GM12878 (cell line): Measurements from ENCODE around the gene C11orf97. TPM values are rescaled to one million over a fixed set of nuclear protein-coding genes. Genes with fewer than 3 reads are reported as not detected.

ENCODE experiments used
- ATAC-seq: fragments of 200-7000 bp; cut with Tn5 transposase; 3 replicates; pipeline ENCODE4 v1.9.1; 2020; ENCODE audit warnings: mild to moderate bottlenecking, moderate library complexity
- BruUV-seq: library from RNA; stranded (reverse); fragments of 400-500 nt; replicated peaks from 2 replicates; lab custom pipeline; 2021; lab: Mats Ljungman, UMichigan
- CTCF ChIA-PET: fragments of 300-600 bp; sonication (Branson Sonifier 250); formaldehyde crosslinking; extraction: SDS; loops from one replicate; lab custom pipeline; 2021; ENCODE audit warnings: inconsistent platforms; lab: Yijun Ruan, JAX
- POLR2A ChIA-PET: fragments of 350-600 bp; formaldehyde crosslinking; extraction: SDS; loops from one replicate; lab custom pipeline; 2021; ENCODE audit warnings: inconsistent platforms; lab: Charles Lee
- RAD21 ChIA-PET: fragments of 300-600 bp; sonication (Branson Sonifier 250); formaldehyde crosslinking; loops from one replicate; lab custom pipeline; 2023; ENCODE audit warnings: antibody characterized with exemption; ENCODE audit not compliant: unreplicated experiment; lab: Charles Lee
- SMC1A ChIA-PET: fragments of 300-600 bp; sonication (Branson Sonifier 250); formaldehyde crosslinking; loops from one replicate; lab custom pipeline; 2023; ENCODE audit not compliant: unreplicated experiment, uncharacterized antibody; lab: Charles Lee
- DNase-seq: peaks from one replicate; pipeline ENCODE4 v3.0.0-alpha.2; 2011; ENCODE audit warnings: low read depth, low spot score
- FAIRE-seq: peaks from 3 replicates; lab custom pipeline; 2011; peaks lifted over from hg19 to GRCh38; lab: Jason Lieb, UNC
- H2AFZ ChIP-seq: 2 replicates; pipeline ENCODE4 v1.6.0; 2011; ENCODE audit warnings: low read depth, low read length, control low read depth; ENCODE audit not compliant: control insufficient read depth
- H3K27ac ChIP-seq: 2 replicates; pipeline ENCODE4 v1.5.1; 2011; ENCODE audit warnings: control low read depth; ENCODE audit not compliant: control insufficient read depth, insufficient read depth
- H3K27me3 ChIP-seq, 2 experiments: replicated peaks in 1 of 2; 2 replicates each; pipeline versions ENCODE4 v1.6.0 to v1.6.1; 2011; ENCODE audit warnings: low read length in 1 of 2; ENCODE audit not compliant: control insufficient read depth in 2 of 2, insufficient read depth in 2 of 2
- H3K36me3 ChIP-seq, 2 experiments: 2 replicates each; pipeline ENCODE4 v1.5.1; 2011; ENCODE audit warnings: low read length in 1 of 2; ENCODE audit not compliant: control insufficient read depth in 2 of 2, insufficient read depth in 2 of 2
- H3K4me1 ChIP-seq: 2 replicates; pipeline ENCODE4 v1.6.1; 2011; ENCODE audit warnings: mild to moderate bottlenecking, low read length, moderate library complexity, mixed read lengths; ENCODE audit not compliant: control insufficient read depth, insufficient read depth
- H3K4me2 ChIP-seq: 2 replicates; pipeline ENCODE4 v1.6.0; 2011; ENCODE audit warnings: control low read depth; ENCODE audit not compliant: control insufficient read depth, insufficient read depth
- H3K4me3 ChIP-seq: fragments of 200-600 bp; sonication (generic); 2 replicates; pipeline ENCODE4 v1.5.1; 2016
- H3K79me2 ChIP-seq: 2 replicates; pipeline ENCODE4 v1.6.0; 2011; ENCODE audit warnings: low read length; ENCODE audit not compliant: control insufficient read depth, insufficient read depth
- H3K9ac ChIP-seq: 2 replicates; pipeline ENCODE4 v1.8.0; 2011; ENCODE audit warnings: low read length, control low read depth, mixed read lengths; ENCODE audit not compliant: control insufficient read depth, insufficient read depth
- H3K9me3 ChIP-seq: replicated peaks from 3 replicates; pipeline ENCODE4 v1.5.1; 2011; ENCODE audit warnings: mild to moderate bottlenecking, low read length; ENCODE audit not compliant: control insufficient read depth, insufficient read depth
- H4K20me1 ChIP-seq: 2 replicates; pipeline ENCODE4 v1.6.0; 2011; ENCODE audit not compliant: control insufficient read depth, insufficient read depth
- BCL3 ChIP-seq: IDR thresholded peaks from 2 replicates; pipeline ENCODE4 v1.6.1; 2011; ENCODE audit warnings: borderline replicate concordance, low read depth, mild to moderate bottlenecking, moderate library complexity, low read length; ENCODE audit not compliant: insufficient read depth, poor library complexity, severe bottlenecking
- BHLHE40 ChIP-seq, 2 experiments: fragments of 450-650 bp in 1 of 2; IDR thresholded peaks; 2 replicates each; pipeline ENCODE4 v1.6.1; 2011 to 2017; ENCODE audit warnings: low read depth in 2 of 2, borderline replicate concordance in 1 of 2, improper control_type of control experiment in 1 of 2, low read length in 1 of 2, mild to moderate bottlenecking in 1 of 2
- EED ChIP-seq: sonication (generic); IDR thresholded peaks from 2 replicates; pipeline ENCODE4 v1.6.1; 2016; ENCODE audit warnings: antibody characterized with exemption, low read depth
- GABPA ChIP-seq: IDR thresholded peaks from 2 replicates; pipeline ENCODE4 v1.6.1; 2014; ENCODE audit warnings: antibody characterized with exemption, low read depth, mild to moderate bottlenecking, inconsistent platforms
- MEF2A ChIP-seq: IDR thresholded peaks from 2 replicates; pipeline ENCODE4 v1.6.1; 2011; ENCODE audit warnings: low read depth, mild to moderate bottlenecking, low read length, moderate library complexity; ENCODE audit not compliant: insufficient read depth
- POLR2A ChIP-seq: IDR thresholded peaks from 2 replicates; pipeline ENCODE4 v1.6.1; 2011; ENCODE audit warnings: low read depth, mild to moderate bottlenecking, low read length
- RAD51 ChIP-seq: fragments of 450-650 bp; IDR thresholded peaks from 2 replicates; pipeline ENCODE4 v1.6.1; 2016; ENCODE audit warnings: moderate library complexity, mild to moderate bottlenecking, inconsistent platforms
- RELA ChIP-seq: fragments of 450-650 bp; IDR thresholded peaks from 2 replicates; pipeline ENCODE4 v1.8.0; 2014; ENCODE audit warnings: borderline replicate concordance; ENCODE audit not compliant: partially characterized antibody
- REST ChIP-seq: IDR thresholded peaks from 2 replicates; pipeline ENCODE4 v1.6.1; 2012; ENCODE audit warnings: mild to moderate bottlenecking, low read depth, low read length
- SIN3A ChIP-seq: IDR thresholded peaks from 2 replicates; pipeline ENCODE4 v1.6.1; 2012; ENCODE audit warnings: low read depth, low read length, improper control_type of control experiment
- SREBF2 ChIP-seq: IDR thresholded peaks from 2 replicates; pipeline ENCODE4 v1.6.1; 2012; ENCODE audit warnings: mild to moderate bottlenecking, low read length
- ZNF274 ChIP-seq: IDR thresholded peaks from one replicate; pipeline ENCODE4 v1.8.0; 2011; ENCODE audit not compliant: insufficient read length, insufficient read depth
- ZNF622 ChIP-seq: fragments of 450-650 bp; IDR thresholded peaks from 2 replicates; pipeline ENCODE4 v1.6.1; 2017; ENCODE audit warnings: mild to moderate bottlenecking, inconsistent platforms
- ZZZ3 ChIP-seq: IDR thresholded peaks from 2 replicates; pipeline ENCODE4 v1.6.1; 2011; ENCODE audit warnings: low read depth; ENCODE audit not compliant: control insufficient read depth, insufficient read length
- WGBS: methylation state at CpG from one replicate; pipeline ENCODE4 v1.1.6; 2016; ENCODE audit warnings: low lambda C conversion rate; ENCODE audit not compliant: insufficient replicate concordance, insufficient coverage; ENCODE audit errors: missing lambda C conversion rate; 5-methylcytosine and 5-hydroxymethylcytosine counted together
- in situ Hi-C: fragments of 300-500 bp; cut with MboI; formaldehyde crosslinking; loops from 9 replicates; pipeline ENCODE4 v1.14.3; 2018; ENCODE audit warnings: mixed read lengths
- intact Hi-C: fragments of 100-400 bp; cut with micrococcal nuclease; formaldehyde crosslinking; loops from one replicate; pipeline ENCODE4 v1.14.2; 2022; ENCODE audit not compliant: unreplicated experiment
- polyA plus RNA-seq, 11 experiments: library from polyadenylated mRNA; depleted of rRNA in 4 of 11; unstranded in 6 of 11; stranded (reverse) in 5 of 11; fragments of >200 nt; fragmentation: Nextera tagmentation in 4 of 11; fragmentation: Illumina TruSeq in 1 of 11; extraction: Ambion mirVana in 4 of 11; extraction: Trizol in 1 of 11; gene quantifications; 1 replicate in 1 of 11; 2 replicates in 10 of 11; pipeline versions ENCODE4 v1.2.1 to v1.2.3, GENCODE V29; 2011 to 2016; ENCODE audit warnings: inconsistent platforms in 2 of 11, missing spikeins in 2 of 11, low read depth in 1 of 11
- total RNA-seq, 4 experiments: library from RNA; depleted of rRNA in 3 of 4; stranded (reverse); fragments of >200 nt in 3 of 4; fragmentation: Illumina TruSeq in 1 of 4; extraction: Trizol in 1 of 4; gene quantifications; 2 replicates each; pipeline versions ENCODE4 v1.2.1 to v1.2.3, GENCODE V29; 2013 to 2021

C11orf97 gene
- total and polyA plus RNA-seq, 10 of the 15 experiments (the other 5 are each of a cell fraction or from before 2014, with no cell fraction given), result not detected

GRCh38 chr11:94532211-94532610 is 19.9 kb downstream of the C11orf97 start (continued):
- TF ChIP-seq REST (no peak), SIN3A (no peak), ZNF274 (no peak), MEF2A (no peak), POLR2A (no peak)
- TF ChIP-seq, all 136 proteins: peak for 0

GRCh38 chr11:94533206-94533605 is 20.9 kb downstream of the C11orf97 start:
- Histone ChIP-seq H3K4me1 (no peaks in the 10 kb centered on the region), H3K9ac (no peak overlapping the region), H3K36me3 (no peaks in the 10 kb centered on the region), H4K20me1 (no peaks in the 10 kb centered on the region), H3K9me3 (no peaks in the 10 kb centered on the region), H3K79me2 (no peaks in the 10 kb centered on the region), H3K4me2 (no peak overlapping the region), H3K27ac (no peak overlapping the region), H3K4me3 (no peak overlapping the region), H2AFZ (no peak overlapping the region), H3K27me3 (no peaks in the 10 kb centered on the region)
- ChIA-PET SMC1A (interaction anchor here (0.7 to 3.1 kb wide), 11 partner anchors 10 to 70 kb away, joined by 3 to 21 read pairs (median 4); partner anchors contain the start of gene C11orf97), RAD21 (interaction anchor here (0.9 to 1.0 kb wide), 3 partner anchors 13 to 70 kb away, joined by 3 to 4 read pairs (median 3); no protein-coding TSS in a partner anchor), CTCF (interaction anchor here (0.8 to 3.0 kb wide), 9 partner anchors 11 to 69 kb away, joined by 3 to 13 read pairs (median 4); no protein-coding TSS in a partner anchor), POLR2A (interaction anchor here (1.2 to 1.5 kb wide), 3 partner anchors 11 to 63 kb away, joined by 3 to 5 read pairs (median 4); partner anchors contain the start of gene FUT4)
- in situ Hi-C loops, result no loop called here
- ATAC-seq (no peak), DNase-seq (no peak), FAIRE-seq (no peak)
- 100% methylated on average over 1 of the region's 1 CpG for WGBS
- BruUV-seq, result no TSS peak
- no peak for TF ChIP-seq ZNF274
- no peak for TF ChIP-seq ZZZ3
- no peak for TF ChIP-seq GABPA
- no peak for TF ChIP-seq BCL3
- no peak for TF ChIP-seq RELA
- TF ChIP-seq BHLHE40 (IDR thresholded peaks at IDR 0.05; ENCODE audit: borderline replicate concordance in 1 of 2, low read depth in 2 of 2, low read length in 1 of 2), result no peak
- TF ChIP-seq RAD51, result no peak
- no peak for TF ChIP-seq EED
- no peak for TF ChIP-seq SREBF2
- TF ChIP-seq ZNF622, result no peak
- TF ChIP-seq, all 136 proteins: peak for 0
- intact Hi-C loops, result no loop called here
